GM18526 (cell line): ENCODE measurements around the gene MUC5AC.

Experiments used
- POLR2A ChIP-seq: IDR thresholded peaks from 3 replicates; pipeline ENCODE4 v1.6.1; 2011; ENCODE audit not compliant: insufficient read length; ENCODE audit errors: extremely low read depth

MUC5AC gene

DNA sequence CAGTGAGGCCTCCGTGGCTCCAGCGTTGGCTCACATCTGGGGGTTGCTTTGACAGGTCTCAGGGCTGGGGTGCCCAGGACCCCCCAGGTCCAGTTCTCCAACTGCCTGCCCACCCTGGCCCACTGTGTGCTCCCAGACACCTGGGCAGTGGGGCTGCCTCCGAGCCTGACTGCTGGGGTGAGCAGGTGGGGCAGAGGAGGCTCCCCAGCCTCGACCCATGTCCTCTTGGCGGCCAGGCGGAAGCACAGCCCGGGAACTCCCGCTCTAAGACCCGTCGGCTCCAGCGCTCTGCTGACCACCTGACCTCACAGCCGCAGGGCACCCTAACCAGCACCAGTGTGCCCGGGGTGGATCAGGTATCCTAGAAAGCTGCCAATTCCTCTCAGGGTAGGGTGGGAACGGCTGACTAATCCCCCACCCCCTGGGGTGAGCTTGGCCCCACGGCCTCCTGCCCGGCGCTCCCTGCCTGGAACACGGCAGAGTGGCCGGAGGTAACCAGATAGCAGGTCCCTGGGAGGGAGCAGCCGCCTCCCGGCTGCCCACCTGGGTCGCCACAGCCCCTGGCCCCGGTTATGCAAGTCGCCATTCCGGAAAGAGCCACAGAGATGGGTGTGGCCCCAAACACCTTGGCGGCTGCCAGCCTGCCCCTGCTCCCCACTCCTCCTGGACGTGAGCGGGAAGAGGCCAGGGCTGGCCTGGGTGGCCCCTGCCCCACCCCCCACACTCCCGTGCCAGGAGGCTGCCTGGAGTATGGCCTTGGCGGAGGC lies 45.9 kb downstream of the MUC5AC start:
- TF ChIP-seq POLR2A = no peak

DNA sequence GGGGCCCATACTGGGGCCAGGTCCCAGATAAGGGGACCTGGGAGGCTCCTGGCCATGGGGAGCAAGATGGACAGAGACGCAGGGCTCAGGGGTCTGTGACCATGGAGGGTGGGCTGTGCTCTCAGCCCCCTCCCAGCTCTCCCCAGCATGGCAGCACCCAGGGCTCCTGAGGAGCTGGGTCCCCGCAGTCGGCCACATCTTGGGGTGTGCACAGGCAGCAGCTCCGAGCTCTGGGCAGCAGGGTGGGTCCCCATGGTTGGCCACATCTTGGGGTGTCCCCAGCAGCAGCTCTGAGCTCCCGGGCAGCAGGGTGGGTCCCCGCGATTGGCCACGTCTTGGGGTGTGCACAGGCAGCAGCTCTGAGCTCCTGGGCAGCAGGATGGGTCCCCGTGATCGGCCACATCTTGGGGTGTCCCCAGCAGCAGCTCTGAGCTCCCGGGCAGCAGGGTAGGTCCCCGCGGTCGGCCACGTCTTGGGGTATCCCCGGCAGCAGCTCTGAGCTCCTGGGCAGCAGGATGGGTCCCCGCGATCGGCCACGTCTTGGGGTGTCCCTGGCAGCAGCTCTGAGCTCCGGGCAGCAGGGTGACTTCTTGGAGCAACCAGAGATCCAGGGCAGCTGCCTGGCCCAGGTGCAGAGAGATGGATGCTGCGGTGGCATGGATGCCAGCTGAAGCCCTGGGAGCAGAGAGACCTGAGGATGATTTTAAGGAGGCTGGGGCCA lies 46.8 kb downstream of the MUC5AC start:
- TF ChIP-seq POLR2A = no peak

DNA sequence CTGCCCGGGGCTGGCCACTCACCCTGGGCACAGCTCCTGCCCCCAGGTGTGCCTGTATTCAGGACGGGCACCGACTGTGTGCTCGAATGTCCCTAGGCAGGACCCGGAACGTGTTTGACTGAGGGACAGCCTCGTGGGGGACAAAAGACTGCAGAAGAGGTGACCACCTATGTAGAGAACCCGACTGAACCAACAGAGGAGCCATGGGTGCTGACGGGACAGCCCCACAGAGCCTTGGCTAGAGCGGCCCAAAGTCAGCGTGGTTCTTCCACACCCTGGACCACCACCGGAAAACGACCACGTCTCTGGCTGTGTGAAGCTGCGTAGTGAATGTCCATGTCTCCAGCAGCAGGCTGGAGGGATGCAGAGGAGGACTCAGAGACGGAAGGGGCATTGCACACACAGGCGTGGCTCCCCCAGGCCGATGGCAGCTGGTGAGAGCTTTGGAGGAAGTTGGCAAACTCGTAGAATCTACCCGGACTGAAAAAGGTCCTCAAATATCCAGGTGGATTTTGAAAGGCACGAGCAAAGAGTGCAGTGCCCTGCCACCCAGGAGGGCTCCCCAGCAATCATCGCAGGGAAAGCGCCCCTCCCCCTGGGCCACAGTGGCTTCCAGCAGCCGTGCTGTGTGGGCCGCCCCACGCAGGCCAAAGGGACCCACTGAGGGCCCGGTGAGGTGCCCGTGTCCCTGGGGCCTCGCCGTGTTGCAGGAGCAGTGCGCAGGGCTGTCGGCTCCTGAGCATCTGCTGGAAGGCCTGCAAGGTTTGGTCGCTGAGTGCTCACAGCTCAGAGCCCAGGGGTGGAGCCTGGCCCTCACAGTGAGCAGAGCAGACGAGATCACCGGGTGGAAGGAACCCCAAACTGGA lies 47.6 kb downstream of the MUC5AC start:
- no peak for TF ChIP-seq POLR2A

GRCh38 chr11:1205987-1206331 lies 48.2 kb downstream of the MUC5AC start:
- no peak for TF ChIP-seq POLR2A

DNA sequence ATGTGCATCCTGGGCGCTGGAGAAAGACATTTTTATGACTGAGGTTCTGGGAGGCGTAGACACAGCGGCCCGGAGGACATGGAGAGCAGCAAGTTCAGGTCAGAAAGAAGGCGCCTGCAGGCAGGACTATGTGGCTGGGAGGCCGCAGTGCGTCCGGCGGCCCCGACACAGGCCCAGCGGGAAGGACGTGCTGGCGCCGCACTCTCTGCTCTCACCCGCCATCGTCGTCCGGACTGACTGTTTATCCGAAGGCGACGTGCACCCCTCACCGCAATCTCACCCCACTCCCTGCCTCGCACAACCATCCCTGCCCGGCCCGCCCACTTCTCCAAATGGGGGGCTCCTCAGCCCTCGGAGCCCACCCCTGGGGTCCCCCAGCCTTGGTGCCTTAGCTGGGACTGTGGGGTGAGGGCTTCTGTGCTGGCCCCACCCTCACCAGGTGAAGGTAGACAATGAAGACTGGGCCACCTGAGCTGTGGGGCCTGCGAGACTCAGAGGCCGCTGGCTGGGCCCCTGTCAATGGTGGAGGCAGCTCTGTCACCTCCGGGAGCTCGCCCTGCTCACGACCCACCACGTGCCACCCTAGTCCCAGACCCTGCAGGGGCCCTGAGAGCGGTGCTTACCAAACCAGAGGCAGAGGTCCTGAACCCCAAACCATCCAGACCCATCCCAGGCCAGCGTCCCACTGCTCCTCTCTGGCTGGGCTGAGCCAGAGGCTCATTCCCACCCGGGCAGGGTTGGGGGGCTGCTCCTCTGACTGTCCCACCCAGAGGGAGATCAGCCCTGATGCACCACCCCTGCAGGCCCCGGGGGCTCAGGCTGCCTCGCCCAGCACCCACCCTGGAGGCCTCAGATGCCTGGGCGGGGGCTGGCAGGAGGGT lies 48.9 kb downstream of the MUC5AC start:
- no peak for TF ChIP-seq POLR2A

- TF ChIP-seq POLR2A = no peak
These were observed 49.8 kb downstream of the MUC5AC start for GRCh38 chr11:1207401-1208143.

- TF ChIP-seq POLR2A = no peak
These were observed 50.3 kb downstream of the MUC5AC start for GRCh38 chr11:1208144-1208393.

DNA sequence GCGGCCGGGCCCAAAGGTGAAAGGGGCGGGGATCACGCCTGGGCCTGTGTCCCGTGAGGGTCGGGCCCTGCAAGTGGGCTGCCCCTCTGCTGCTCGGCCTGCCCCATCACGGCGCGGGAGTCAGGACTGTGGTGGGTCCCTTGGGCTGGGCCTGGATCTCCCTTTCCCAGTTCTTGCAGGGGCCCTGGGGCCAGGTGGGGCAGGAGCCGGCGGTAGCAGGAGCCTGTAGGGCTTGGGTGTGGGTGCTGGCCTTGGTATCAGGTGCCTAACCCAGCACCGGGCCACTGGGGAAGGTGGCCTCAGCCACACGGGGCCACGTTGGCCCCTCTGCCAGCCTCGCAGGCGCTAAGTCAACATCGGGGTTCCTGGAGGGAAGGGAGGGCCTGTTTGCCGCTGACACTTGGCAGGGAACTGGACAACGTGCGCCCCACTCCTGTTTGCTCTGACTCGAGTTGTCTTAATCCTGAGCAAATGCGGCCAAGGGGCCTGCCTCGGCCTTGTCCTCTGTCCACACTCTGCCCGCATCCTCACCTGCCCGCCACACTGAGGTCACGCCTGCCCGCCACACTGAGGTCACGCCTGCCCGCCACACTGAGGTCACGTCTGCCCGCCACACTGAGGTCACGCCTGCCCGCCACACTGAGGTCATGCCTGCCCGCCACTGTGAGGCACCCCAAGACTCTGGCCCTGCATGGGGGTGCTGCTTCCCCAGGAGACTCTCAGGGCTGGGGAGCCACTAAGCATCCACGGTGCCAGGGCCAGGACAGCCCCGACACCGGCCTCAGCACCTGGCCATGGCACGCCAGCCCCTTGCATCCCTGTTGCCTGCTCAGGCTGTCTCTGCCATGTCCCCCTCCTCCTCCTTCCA lies 50.9 kb downstream of the MUC5AC start:
- TF ChIP-seq POLR2A = no peak

DNA sequence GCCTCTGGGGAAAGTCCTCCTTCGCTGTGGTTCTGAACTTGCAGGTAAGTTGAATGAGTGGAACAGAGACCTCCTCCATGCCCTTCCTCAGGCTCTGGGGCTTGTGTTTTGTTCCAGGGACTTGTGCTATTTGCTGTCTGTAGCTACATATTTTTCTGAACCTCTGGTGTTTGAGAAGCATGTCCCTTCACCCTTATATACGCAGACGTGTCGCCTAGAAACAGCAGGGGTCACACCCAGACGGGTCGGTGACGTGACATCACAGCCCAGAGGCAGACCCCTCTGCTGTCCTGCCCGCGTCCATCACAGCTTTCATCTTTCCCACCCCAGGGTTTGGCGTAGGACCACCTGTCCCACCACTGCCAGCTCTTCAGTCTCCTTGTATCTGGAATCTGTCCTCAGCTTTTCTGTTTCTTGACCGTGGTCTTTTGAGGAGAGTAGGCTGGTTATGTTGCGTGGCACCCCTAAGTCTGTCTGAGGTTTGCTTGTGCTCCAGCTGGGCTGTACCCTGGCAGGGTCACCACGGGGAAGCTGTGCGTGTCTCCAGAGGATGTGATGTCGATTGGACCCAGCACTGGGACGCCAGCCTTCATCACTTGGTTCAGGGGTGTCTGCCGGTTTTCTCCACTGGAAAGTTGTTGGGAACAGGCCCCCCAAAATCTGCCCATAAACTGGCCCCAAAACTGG lies 51.8 kb downstream of the MUC5AC start:
- no peak for TF ChIP-seq POLR2A

DNA sequence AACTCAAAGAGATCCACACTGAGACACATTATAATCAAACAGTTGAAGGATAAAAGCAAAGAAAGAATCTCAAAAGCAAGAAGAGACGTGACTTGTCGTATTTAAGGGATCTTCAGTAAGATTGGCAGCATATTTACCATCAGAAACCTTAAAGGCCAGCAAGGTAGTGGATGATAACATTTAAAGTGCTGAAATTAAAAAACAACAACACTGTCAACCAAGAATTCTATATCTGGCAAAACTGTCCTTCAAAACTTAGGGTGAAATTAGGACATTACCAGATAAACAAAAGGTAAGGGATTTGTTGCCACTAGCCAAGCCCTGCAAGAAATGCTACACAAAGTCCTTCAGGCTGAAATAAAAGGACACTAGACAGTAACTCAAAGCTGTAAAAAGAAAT lies 54.1 kb downstream of the MUC5AC start:
- TF ChIP-seq POLR2A = no peak

- no peak for TF ChIP-seq POLR2A
These were observed 59.4 kb downstream of the MUC5AC start for GRCh38 chr11:1217151-1217550.

DNA sequence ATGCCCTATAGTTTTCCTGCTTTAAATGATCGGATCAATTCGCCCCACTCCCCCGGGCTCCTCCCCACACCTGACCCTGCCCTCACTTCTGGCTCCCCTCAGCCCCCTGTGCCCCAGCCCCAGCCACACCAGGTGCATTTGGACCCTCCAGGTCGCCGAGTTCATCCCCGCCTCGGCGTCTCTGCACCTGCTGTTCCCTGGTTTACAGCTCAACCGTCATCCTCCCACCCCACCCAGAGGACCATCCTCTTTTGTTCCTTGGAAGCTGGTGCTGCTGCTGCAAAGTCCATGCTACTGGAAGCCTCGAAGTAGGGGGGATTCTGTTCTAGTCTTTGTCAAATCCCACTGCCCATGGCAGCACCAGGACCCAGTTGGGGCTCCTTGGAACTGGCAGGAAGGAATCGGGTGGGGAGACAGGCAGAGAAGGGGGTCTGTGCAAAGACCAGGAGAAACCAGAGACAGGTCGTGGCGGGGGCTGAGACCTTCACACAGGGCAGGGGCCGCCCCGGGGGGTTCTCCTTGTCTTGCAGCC lies 60.6 kb downstream of the MUC5AC start:
- TF ChIP-seq POLR2A = no peak

DNA sequence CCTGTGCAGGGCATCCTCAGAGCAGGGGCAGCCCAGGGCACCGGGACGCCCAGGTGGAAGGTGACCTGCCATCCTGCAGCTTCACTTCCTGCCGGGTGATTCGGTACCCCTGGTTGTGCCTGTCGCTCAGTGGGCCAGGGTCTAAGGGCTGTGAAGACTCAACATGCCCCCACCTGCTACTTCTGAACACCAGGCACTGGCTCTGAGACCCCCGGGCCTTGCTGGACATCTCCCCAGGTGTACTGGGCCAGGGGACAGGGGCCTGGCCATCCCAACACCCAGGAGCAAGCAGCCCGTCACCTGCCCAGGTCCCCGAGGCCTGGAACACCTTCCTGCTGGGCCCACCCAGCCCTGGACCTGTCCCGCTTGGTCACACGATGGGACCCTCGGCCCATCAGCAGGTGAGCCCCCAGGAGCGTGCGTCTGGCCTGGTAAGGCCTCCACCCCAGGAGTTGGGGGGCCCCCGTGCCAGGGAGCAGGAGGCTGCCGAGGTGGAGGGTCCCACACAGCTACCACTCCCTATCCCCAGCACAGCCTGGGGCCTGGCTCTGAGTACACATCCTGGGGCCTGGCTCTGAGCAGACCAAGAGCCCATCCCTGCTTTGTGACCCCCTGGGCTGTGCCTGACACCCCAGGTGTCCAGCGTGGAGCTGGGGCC lies 61.2 kb downstream of the MUC5AC start:
- no peak for TF ChIP-seq POLR2A

GRCh38 chr11:1219446-1219833 lies 61.7 kb downstream of the MUC5AC start:
- no peak for TF ChIP-seq POLR2A
